PC-9 (cell line): ENCODE measurements around the gene AKAP13. TPM values are rescaled to one million over a fixed set of nuclear protein-coding genes. Genes with fewer than 3 reads are reported as not detected.

ENCODE experiments used
- BruUV-seq: library from RNA; stranded (reverse); fragments of 400-500 nt; replicated peaks from 2 replicates; lab custom pipeline; 2021; lab: Mats Ljungman, UMichigan
- CTCF ChIA-PET: fragments of 300-600 bp; sonication (Branson Sonifier 250); formaldehyde crosslinking; loops from one replicate; lab custom pipeline; 2022; ENCODE audit warnings: antibody characterized with exemption; lab: Charles Lee
- POLR2A ChIA-PET: fragments of 300-600 bp; sonication (Branson Sonifier 250); formaldehyde crosslinking; loops from one replicate; lab custom pipeline; 2022; ENCODE audit warnings: antibody characterized with exemption; ENCODE audit not compliant: unreplicated experiment; lab: Charles Lee
- DNase-seq, 2 experiments: peaks; one replicate each; pipeline versions ENCODE4 v3.0.0 to v3.0.0-alpha.2; 2015 to 2022; ENCODE audit warnings: mixed read lengths in 1 of 2
- H2AFZ ChIP-seq: fragments of 200-600 bp; sonication (generic); 2 replicates; pipeline ENCODE4 v1.8.1; 2017; ENCODE audit warnings: antibody characterized with exemption
- H3F3A ChIP-seq: fragments of 200-600 bp; sonication (generic); 2 replicates; pipeline ENCODE4 v1.8.1; 2017; ENCODE audit warnings: antibody characterized with exemption, mild to moderate bottlenecking, low read depth; ENCODE audit not compliant: insufficient read depth
- H3K27ac ChIP-seq: fragments of 200-600 bp; sonication (generic); 2 replicates; pipeline ENCODE4 v1.6.1; 2016; ENCODE audit warnings: mixed run types
- H3K27me3 ChIP-seq: fragments of 200-600 bp; sonication (generic); 2 replicates; pipeline ENCODE4 v1.6.1; 2016; ENCODE audit warnings: low read depth, mixed run types; ENCODE audit not compliant: insufficient read depth
- H3K36me3 ChIP-seq: fragments of 200-600 bp; sonication (generic); 2 replicates; pipeline ENCODE4 v1.6.1; 2016; ENCODE audit warnings: low read depth, mixed run types
- H3K4me1 ChIP-seq: fragments of 200-600 bp; sonication (generic); replicated peaks from 2 replicates; pipeline ENCODE4 v1.6.1; 2016; ENCODE audit warnings: mixed run types; ENCODE audit not compliant: insufficient read depth
- H3K4me2 ChIP-seq: fragments of 200-600 bp; sonication (generic); 2 replicates; pipeline ENCODE4 v1.6.1; 2017; ENCODE audit warnings: mixed run types
- H3K4me3 ChIP-seq: fragments of 200-600 bp; sonication (generic); 2 replicates; pipeline ENCODE4 v1.6.1; 2016; ENCODE audit warnings: mixed run types
- H3K79me2 ChIP-seq: fragments of 200-600 bp; sonication (generic); 2 replicates; pipeline ENCODE4 v1.6.1; 2017; ENCODE audit warnings: low read depth, mixed run types
- H3K9me2 ChIP-seq: fragments of 200-600 bp; sonication (generic); 2 replicates; pipeline ENCODE4 v1.8.1; 2017; ENCODE audit warnings: mild to moderate bottlenecking; ENCODE audit not compliant: insufficient read depth
- H3K9me3 ChIP-seq: fragments of 200-600 bp; sonication (generic); 2 replicates; pipeline ENCODE4 v1.8.1; 2016; ENCODE audit warnings: low read depth; ENCODE audit not compliant: insufficient read depth
- H4K20me1 ChIP-seq: fragments of 200-600 bp; sonication (generic); 2 replicates; pipeline ENCODE4 v1.8.1; 2017; ENCODE audit not compliant: insufficient read depth
- EZH2 ChIP-seq: fragments of 200-600 bp; sonication (generic); IDR thresholded peaks from 2 replicates; pipeline ENCODE4 v1.8.0; 2017; ENCODE audit warnings: antibody characterized with exemption, low read depth
- intact Hi-C: fragments of 100-400 bp; cut with micrococcal nuclease; formaldehyde crosslinking; loops from one replicate; pipeline ENCODE4 v1.10.0; 2022; ENCODE audit not compliant: unreplicated experiment
- total RNA-seq: library from RNA; stranded (reverse); gene quantifications from 2 replicates; pipeline ENCODE4 v1.2.3, GENCODE V29; 2021
- TF ChIP-seq, protein P1 (sequence below): fragments of 200-600 bp; sonication (generic); conservative IDR thresholded peaks from 2 replicates; pipeline ENCODE4 v1.6.1; 2017; ENCODE audit warnings: mixed run types, antibody characterized with exemption, mild to moderate bottlenecking, moderate library complexity

The AKAP13 gene
- total RNA-seq, 1 experiment from 2014 or later, result 82.5 TPM

DNA sequence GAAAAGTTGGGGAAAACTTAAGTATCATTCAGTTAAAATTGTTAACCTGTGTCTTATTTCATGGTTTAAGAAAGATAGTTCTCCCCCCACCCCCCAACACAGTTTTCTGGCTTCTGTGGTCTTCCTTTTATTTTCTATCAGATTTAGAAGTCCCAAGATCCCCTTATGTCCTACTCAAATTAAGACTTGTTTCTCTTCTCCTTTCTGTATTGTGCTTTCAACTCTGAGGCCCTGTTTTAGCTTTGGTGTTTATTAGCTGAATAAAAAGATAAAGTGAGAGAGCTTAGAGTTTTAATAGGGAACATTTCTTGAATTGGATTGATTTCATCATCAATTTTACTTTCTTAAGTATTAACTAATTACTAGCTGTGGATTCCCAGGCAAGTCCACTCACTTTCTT lies 62.6 kb downstream of the AKAP13 start:
- peak overlapping the region; percentile 59 for H3K4me2 ChIP-seq

DNA sequence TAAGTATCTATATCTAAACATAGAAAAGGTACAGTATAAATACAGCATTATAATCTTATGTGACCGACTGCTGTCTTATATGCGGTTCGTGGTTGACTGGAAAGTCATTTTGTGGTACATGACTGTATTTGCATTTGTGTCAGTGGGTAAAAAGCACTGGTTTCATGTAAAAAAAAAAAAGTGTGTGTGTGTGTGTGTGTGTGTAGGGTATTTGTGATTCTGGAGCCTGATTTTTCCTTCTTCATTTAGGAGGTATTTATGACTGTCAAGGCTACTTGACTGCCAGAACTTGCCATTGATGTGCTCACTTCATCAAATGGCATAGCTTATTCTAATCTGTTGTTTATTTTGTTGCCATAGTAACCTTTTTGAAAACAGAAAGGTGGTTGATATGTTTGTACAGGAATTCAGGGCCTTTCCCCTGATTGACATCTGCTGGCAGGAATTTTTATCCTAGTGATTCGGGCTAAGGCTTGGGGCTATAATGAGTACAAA lies 63.2 kb downstream of the AKAP13 start:
- no peak for TF ChIP-seq EZH2
- TF ChIP-seq, protein P1, sequence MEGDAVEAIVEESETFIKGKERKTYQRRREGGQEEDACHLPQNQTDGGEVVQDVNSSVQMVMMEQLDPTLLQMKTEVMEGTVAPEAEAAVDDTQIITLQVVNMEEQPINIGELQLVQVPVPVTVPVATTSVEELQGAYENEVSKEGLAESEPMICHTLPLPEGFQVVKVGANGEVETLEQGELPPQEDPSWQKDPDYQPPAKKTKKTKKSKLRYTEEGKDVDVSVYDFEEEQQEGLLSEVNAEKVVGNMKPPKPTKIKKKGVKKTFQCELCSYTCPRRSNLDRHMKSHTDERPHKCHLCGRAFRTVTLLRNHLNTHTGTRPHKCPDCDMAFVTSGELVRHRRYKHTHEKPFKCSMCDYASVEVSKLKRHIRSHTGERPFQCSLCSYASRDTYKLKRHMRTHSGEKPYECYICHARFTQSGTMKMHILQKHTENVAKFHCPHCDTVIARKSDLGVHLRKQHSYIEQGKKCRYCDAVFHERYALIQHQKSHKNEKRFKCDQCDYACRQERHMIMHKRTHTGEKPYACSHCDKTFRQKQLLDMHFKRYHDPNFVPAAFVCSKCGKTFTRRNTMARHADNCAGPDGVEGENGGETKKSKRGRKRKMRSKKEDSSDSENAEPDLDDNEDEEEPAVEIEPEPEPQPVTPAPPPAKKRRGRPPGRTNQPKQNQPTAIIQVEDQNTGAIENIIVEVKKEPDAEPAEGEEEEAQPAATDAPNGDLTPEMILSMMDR, result no peak; the same call in 1 of the 2 replicates
- H3K27me3 ChIP-seq, result no peaks in the 10 kb centered on the region
- peaks cover 30% of the 10 kb centered on the region for H3F3A ChIP-seq
- POLR2A ChIA-PET, result interaction anchor here (0.6 kb wide), 2 partner anchors 46 to 60 kb away, joined by 3 to 9 read pairs; no protein-coding TSS in a partner anchor
- H3K79me2 ChIP-seq, result peaks cover 79% of the 10 kb centered on the region
- no peaks in the 10 kb centered on the region for H4K20me1 ChIP-seq
- H3K27ac ChIP-seq, result peak overlapping the region; percentile 57
- no peaks in the 10 kb centered on the region; the same call in 1 of the 2 replicates for H3K36me3 ChIP-seq
- DNase-seq, result peak; percentile 55 to 94
- intact Hi-C loops, result loop anchor here (5.0 kb wide), 1 partner anchor 39 kb away; no protein-coding TSS in a partner anchor
- BruUV-seq, result no TSS peak
- no peak overlapping the region for H2AFZ ChIP-seq
- no peaks in the 10 kb centered on the region for H3K9me2 ChIP-seq
- peaks cover 34% of the 10 kb centered on the region for H3K4me1 ChIP-seq
- CTCF ChIA-PET, result interaction anchor here (0.7 kb wide), 1 partner anchor 112 kb away, joined by 22 read pairs; no protein-coding TSS in a partner anchor
- H3K4me3 ChIP-seq, result no peak overlapping the region; the same call in 1 of the 2 replicates
- H3K4me2 ChIP-seq, result peak overlapping the region; percentile 59
- no peaks in the 10 kb centered on the region; the same call in 1 of the 2 replicates for H3K9me3 ChIP-seq

More for the DNA sequence above, 62.6 kb downstream of the AKAP13 start:
- H3K36me3 ChIP-seq, result no peaks in the 10 kb centered on the region; the same call in 1 of the 2 replicates
- peak overlapping the region; percentile 57 for H3K27ac ChIP-seq
- no peaks in the 10 kb centered on the region for H3K9me2 ChIP-seq
- H3K4me1 ChIP-seq, result peaks cover 34% of the 10 kb centered on the region
- no peak overlapping the region for H3K4me3 ChIP-seq
- H4K20me1 ChIP-seq, result no peaks in the 10 kb centered on the region
- TF ChIP-seq, protein P1, result no peak
- no TSS peak for BruUV-seq
- H3K79me2 ChIP-seq, result peaks cover 73% of the 10 kb centered on the region
- peaks cover 30% of the 10 kb centered on the region for H3F3A ChIP-seq
- no peaks in the 10 kb centered on the region; the same call in 1 of the 2 replicates for H3K9me3 ChIP-seq
- no peak overlapping the region for H2AFZ ChIP-seq
- no peak for DNase-seq
- ChIA-PET POLR2A (no interaction called here), CTCF (interaction anchor here (0.7 kb wide), 1 partner anchor 111 kb away, joined by 22 read pairs; no protein-coding TSS in a partner anchor)
- H3K27me3 ChIP-seq, result no peaks in the 10 kb centered on the region
- intact Hi-C loops, result loop anchor here (5.0 kb wide), 1 partner anchor 39 kb away; no protein-coding TSS in a partner anchor

DNA sequence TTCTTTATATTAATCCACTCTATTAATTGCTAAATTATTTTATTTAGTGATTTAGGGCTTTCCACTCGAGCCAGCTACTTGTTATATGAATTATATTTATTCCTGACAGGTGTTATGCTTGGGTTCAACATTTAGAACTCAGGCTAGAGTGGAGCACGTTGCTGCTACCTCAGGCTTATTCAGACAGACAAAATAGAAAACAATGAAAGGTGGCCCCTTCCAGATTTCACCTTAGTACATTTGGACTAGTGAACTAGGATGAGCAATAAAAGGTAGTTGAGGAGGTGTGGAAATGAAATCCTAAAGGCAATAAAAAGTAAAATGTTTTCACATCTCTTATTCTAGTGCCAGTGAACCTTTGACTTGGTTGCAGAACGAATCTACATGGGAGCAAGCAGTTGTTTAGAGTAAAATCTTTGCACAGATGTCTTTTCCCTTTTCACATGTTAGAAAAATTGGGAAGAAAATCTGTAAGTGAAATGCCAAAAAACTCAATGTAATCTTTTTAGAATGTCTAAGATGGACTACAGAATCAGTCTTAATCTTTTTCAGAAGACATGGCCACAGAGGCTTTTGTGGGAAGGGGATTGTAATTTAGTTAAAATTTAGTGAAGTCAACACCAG lies 63.8 kb downstream of the AKAP13 start:
- Histone ChIP-seq H3F3A (peaks cover 30% of the 10 kb centered on the region), H3K4me1 (peaks cover 34% of the 10 kb centered on the region), H3K36me3 (no peaks in the 10 kb centered on the region; the same call in 1 of the 2 replicates), H3K27ac (peak overlapping the region; percentile 53), H3K9me2 (no peaks in the 10 kb centered on the region), H3K79me2 (peaks cover 84% of the 10 kb centered on the region), H3K4me3 (peak overlapping the region; percentile 19; the same call in 1 of the 2 replicates), H3K27me3 (no peaks in the 10 kb centered on the region), H3K4me2 (peak overlapping the region; percentile 59), H2AFZ (no peak overlapping the region), H3K9me3 (no peaks in the 10 kb centered on the region; the same call in 1 of the 2 replicates), H4K20me1 (no peaks in the 10 kb centered on the region; the same call in 1 of the 2 replicates)
- DNase-seq, result no peak
- no TSS peak for BruUV-seq
- no peak for TF ChIP-seq EZH2
- TF ChIP-seq, protein P1, result no peak
- POLR2A ChIA-PET, result interaction anchor here (0.6 kb wide), 2 partner anchors 47 to 60 kb away, joined by 3 to 9 read pairs; no protein-coding TSS in a partner anchor
- intact Hi-C loops, result loop anchor here (5.0 kb wide), 1 partner anchor 38 kb away; no protein-coding TSS in a partner anchor
- CTCF ChIA-PET, result no interaction called here
